PC-3 (cell line): Measurements from ENCODE around the gene HYKK.

Experiments used
- CTCF ChIP-seq: fragments of 300-600 bp; sonication (generic); conservative IDR thresholded peaks from 2 replicates; pipeline ENCODE4 v1.5.1; 2017; ENCODE audit warnings: antibody characterized with exemption, low read depth, mild to moderate bottlenecking, low read length
- EZH2 ChIP-seq: fragments of 300-600 bp; sonication (generic); IDR thresholded peaks from one replicate; pipeline ENCODE4 v1.6.1; 2017; ENCODE audit warnings: antibody characterized with exemption, mild to moderate bottlenecking, low read length; ENCODE audit not compliant: unreplicated experiment
- EZH2phosphoT487 ChIP-seq: fragments of 300-600 bp; sonication (generic); IDR thresholded peaks from 2 replicates; pipeline ENCODE4 v1.6.1; 2018; ENCODE audit warnings: mild to moderate bottlenecking, antibody characterized with exemption, low read length, borderline replicate concordance

- no peak for TF ChIP-seq CTCF
- TF ChIP-seq EZH2phosphoT487, result no peak
- TF ChIP-seq EZH2, result no peak
Measured at GRCh38 chr15:78481917-78482316, 25.5 kb upstream of the HYKK start.
